K562 (cell line): Measurements from ENCODE around the gene ELK4. TPM values are rescaled to one million over a fixed set of nuclear protein-coding genes. Genes with fewer than 3 reads are reported as not detected.
A peak's percentile ranks its signal among the peaks of the same experiment; 100 is the strongest.

Experiments
- BRD4 ChIP-seq: fragments of 200-600 bp; sonication (generic); IDR thresholded peaks from 2 replicates; pipeline ENCODE4 v1.6.1; 2017; ENCODE audit warnings: inconsistent platforms
- CBX8 ChIP-seq: fragments of 200-600 bp; sonication (generic); IDR thresholded peaks from 2 replicates; pipeline ENCODE4 v1.6.1; 2012; ENCODE audit warnings: borderline replicate concordance, mixed run types, low read depth, mild to moderate bottlenecking, moderate library complexity, mixed read lengths, low read length, control low read depth, inconsistent platforms; ENCODE audit not compliant: poor library complexity, severe bottlenecking; ENCODE audit errors: extremely low read depth
- FOXK2 ChIP-seq, 2 experiments: fragments of 450-650 bp; IDR thresholded peaks in 1 of 2; conservative IDR thresholded peaks in 1 of 2; 2 replicates each; pipeline ENCODE4 v1.6.1; 2016; ENCODE audit warnings: low read depth in 2 of 2, mild to moderate bottlenecking in 1 of 2
- HDAC8 ChIP-seq: fragments of 450-650 bp; IDR thresholded peaks from 2 replicates; pipeline ENCODE4 v1.6.1; 2016; ENCODE audit warnings: mild to moderate bottlenecking, missing genetic modification characterization, moderate library complexity, missing compliant biosample characterization
- MXI1 ChIP-seq: IDR thresholded peaks from 2 replicates; pipeline ENCODE4 v1.6.1; 2011; ENCODE audit warnings: low read depth, mild to moderate bottlenecking, improper control_type of control experiment, low read length
- NEUROD1 ChIP-seq: fragments of 150-350 bp; IDR thresholded peaks from 2 replicates; pipeline ENCODE4 v1.6.1; 2014; ENCODE audit warnings: borderline replicate concordance, low read length, low read depth; ENCODE audit not compliant: partially characterized antibody
- SP1 ChIP-seq: sonication (generic); formaldehyde crosslinking; IDR thresholded peaks from 2 replicates; pipeline ENCODE4 v1.8.1; 2022; ENCODE audit warnings: mild to moderate bottlenecking, missing genetic modification reagents
- TCF7L2 ChIP-seq: fragments of 150-350 bp; IDR thresholded peaks from 2 replicates; pipeline ENCODE4 v1.6.1; 2016; ENCODE audit warnings: low read depth, mild to moderate bottlenecking, low read length, moderate library complexity
- ZFX ChIP-seq: sonication (generic); formaldehyde crosslinking; IDR thresholded peaks from 2 replicates; pipeline ENCODE4 v1.8.0; 2022; ENCODE audit warnings: mild to moderate bottlenecking, missing genetic modification reagents, moderate library complexity
- ZNF212 ChIP-seq: fragments of 450-650 bp; formaldehyde crosslinking; IDR thresholded peaks from 2 replicates; pipeline ENCODE4 v1.4.0; 2020; ENCODE audit warnings: mild to moderate bottlenecking
- ZNF41 ChIP-seq: fragments of 250-450 bp; sonication (Bioruptor Pico); conservative IDR thresholded peaks from 2 replicates; pipeline ENCODE4 v1.4.0; 2020; ENCODE audit warnings: mild to moderate bottlenecking
- polyA plus RNA-seq, 8 experiments: library from polyadenylated mRNA; depleted of rRNA in 4 of 8; stranded (reverse) in 5 of 8; unstranded in 3 of 8; fragments of >200 nt; fragmentation: Nextera tagmentation in 2 of 8; fragmentation: Illumina TruSeq in 1 of 8; extraction: Ambion mirVana in 2 of 8; extraction: Trizol in 1 of 8; gene quantifications; 2 replicates each; pipeline versions ENCODE4 v1.2.1 to v1.2.3, GENCODE V29; 2011 to 2014; ENCODE audit warnings: inconsistent platforms in 1 of 8, missing spikeins in 1 of 8
- total RNA-seq, 7 experiments: library from RNA; depleted of rRNA in 6 of 7; stranded (reverse); fragments of >200 nt in 6 of 7; fragmentation: Illumina TruSeq in 2 of 7; extraction: Trizol in 2 of 7; gene quantifications; 2 replicates each; pipeline versions ENCODE4 v1.2.1 to v1.2.3, GENCODE V29; 2011 to 2021; ENCODE audit warnings: low replicate concordance in 1 of 7
- TF ChIP-seq, protein P1 (sequence below), 2 experiments: fragments of 450-650 bp; IDR thresholded peaks; 2 replicates each; pipeline ENCODE4 v1.6.1; 2018; ENCODE audit warnings: mild to moderate bottlenecking in 2 of 2, low read depth in 1 of 2; ENCODE audit not compliant: partially characterized antibody in 2 of 2
- TF ChIP-seq, protein P2 (sequence below): sonication (generic); formaldehyde crosslinking; IDR thresholded peaks from 2 replicates; pipeline ENCODE4 v1.8.0; 2022; ENCODE audit warnings: missing genetic modification reagents, mild to moderate bottlenecking, moderate library complexity, borderline replicate concordance
- TF ChIP-seq, protein P3 (sequence below), 3 experiments: fragments of 200-800 bp in 1 of 3; sonication (Bioruptor generic) in 1 of 3; sonication (generic) in 1 of 3; formaldehyde crosslinking in 1 of 3; IDR thresholded peaks; 2 replicates each; pipeline versions ENCODE4 v1.6.1 to v1.8.0; 2016 to 2022; ENCODE audit warnings: mild to moderate bottlenecking in 2 of 3, missing compliant biosample characterization in 2 of 3, missing genetic modification characterization in 2 of 3, missing genetic modification reagents in 1 of 3
- TF ChIP-seq, protein P4 (sequence below): fragments of 450-650 bp; IDR thresholded peaks from 2 replicates; pipeline ENCODE4 v1.6.1; 2018; ENCODE audit not compliant: partially characterized antibody

Gene ELK4
- total and polyA plus RNA-seq, 9 of the 15 experiments (the other 6 are each of a cell fraction or from before 2014, with no cell fraction given): 2.0 to 21.7 (median 9.2) TPM

DNA sequence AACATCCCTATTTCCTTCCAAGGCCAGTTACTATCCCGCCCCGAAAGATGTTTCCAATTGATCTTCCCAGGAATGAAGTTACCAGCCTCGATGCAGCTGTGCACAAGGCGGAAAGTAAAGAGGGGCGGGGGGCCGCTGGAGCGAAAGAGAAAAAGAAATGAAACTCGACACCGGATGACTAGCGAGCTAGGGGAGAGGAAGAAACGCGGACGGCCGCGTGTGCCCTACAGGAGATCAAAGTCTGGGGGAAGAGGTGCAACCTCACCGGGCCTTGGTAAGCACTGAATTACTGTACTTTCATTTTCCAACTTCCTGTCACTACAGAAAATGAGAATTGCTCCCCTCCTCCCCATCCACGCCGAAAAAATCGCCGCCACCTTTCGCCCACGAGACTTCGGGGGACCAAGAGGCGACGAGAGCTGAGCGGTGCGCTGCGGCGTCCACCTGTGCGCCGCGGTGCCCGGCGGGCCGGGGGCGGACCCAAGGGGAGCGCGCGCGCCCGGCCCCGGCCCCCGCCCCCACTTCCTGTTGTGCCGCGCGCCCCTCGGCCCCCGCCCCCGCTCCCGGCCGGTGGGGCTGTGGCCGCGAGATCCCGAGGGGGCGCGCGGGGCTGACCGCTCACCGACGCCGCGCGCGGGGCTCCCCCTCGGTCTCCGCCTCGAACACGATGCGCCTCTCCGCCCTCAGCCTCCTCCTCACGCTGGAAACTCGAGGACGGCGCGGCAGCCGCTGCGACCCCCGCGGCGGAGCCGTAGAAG lies 622 bp downstream of the ELK4 start (continued):
- TF ChIP-seq MXI1: no peak
- TF ChIP-seq HDAC8 (tag): 0 out of 2 replicates have a peak, but pooled peaks have one; percentile 33
- TF ChIP-seq ZNF212 (CRISPR knock-in tag): no peak
- no peak for TF ChIP-seq BRD4
- TF ChIP-seq, protein P1, sequence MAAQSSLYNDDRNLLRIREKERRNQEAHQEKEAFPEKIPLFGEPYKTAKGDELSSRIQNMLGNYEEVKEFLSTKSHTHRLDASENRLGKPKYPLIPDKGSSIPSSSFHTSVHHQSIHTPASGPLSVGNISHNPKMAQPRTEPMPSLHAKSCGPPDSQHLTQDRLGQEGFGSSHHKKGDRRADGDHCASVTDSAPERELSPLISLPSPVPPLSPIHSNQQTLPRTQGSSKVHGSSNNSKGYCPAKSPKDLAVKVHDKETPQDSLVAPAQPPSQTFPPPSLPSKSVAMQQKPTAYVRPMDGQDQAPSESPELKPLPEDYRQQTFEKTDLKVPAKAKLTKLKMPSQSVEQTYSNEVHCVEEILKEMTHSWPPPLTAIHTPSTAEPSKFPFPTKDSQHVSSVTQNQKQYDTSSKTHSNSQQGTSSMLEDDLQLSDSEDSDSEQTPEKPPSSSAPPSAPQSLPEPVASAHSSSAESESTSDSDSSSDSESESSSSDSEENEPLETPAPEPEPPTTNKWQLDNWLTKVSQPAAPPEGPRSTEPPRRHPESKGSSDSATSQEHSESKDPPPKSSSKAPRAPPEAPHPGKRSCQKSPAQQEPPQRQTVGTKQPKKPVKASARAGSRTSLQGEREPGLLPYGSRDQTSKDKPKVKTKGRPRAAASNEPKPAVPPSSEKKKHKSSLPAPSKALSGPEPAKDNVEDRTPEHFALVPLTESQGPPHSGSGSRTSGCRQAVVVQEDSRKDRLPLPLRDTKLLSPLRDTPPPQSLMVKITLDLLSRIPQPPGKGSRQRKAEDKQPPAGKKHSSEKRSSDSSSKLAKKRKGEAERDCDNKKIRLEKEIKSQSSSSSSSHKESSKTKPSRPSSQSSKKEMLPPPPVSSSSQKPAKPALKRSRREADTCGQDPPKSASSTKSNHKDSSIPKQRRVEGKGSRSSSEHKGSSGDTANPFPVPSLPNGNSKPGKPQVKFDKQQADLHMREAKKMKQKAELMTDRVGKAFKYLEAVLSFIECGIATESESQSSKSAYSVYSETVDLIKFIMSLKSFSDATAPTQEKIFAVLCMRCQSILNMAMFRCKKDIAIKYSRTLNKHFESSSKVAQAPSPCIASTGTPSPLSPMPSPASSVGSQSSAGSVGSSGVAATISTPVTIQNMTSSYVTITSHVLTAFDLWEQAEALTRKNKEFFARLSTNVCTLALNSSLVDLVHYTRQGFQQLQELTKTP (IDR thresholded peaks at IDR 0.05; ENCODE audit: low read depth in 1 of 2, partially characterized antibody in 2 of 2): peak in 1 of 2 experiments; percentile 61
- peak; percentile 67 for TF ChIP-seq SP1 (CRISPR knock-in tag)
- TF ChIP-seq ZNF41: peak; percentile 68; the same call in 1 of the 2 replicates
- TF ChIP-seq FOXK2 (conservative IDR thresholded peaks at IDR 0.05 in 1 of 2, IDR thresholded peaks at IDR 0.05 in 1 of 2; ENCODE audit: low read depth in 2 of 2): peak; percentile 24 to 50; a peak in 2 of 4 replicates
- no peak for TF ChIP-seq NEUROD1
- TF ChIP-seq CBX8: no peak
- TF ChIP-seq, protein P2, sequence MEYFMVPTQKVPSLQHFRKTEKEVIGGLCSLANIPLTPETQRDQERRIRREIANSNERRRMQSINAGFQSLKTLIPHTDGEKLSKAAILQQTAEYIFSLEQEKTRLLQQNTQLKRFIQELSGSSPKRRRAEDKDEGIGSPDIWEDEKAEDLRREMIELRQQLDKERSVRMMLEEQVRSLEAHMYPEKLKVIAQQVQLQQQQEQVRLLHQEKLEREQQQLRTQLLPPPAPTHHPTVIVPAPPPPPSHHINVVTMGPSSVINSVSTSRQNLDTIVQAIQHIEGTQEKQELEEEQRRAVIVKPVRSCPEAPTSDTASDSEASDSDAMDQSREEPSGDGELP (CRISPR knock-in tag): peak; percentile 80
- peak; percentile 76 for TF ChIP-seq ZFX
- TF ChIP-seq, protein P3, sequence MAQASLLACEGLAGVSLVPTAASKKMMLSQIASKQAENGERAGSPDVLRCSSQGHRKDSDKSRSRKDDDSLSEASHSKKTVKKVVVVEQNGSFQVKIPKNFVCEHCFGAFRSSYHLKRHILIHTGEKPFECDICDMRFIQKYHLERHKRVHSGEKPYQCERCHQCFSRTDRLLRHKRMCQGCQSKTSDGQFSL (CRISPR knock-in tag; IDR thresholded peaks at IDR 0.05): no peak
- TF ChIP-seq, protein P3 (tag; IDR thresholded peaks at IDR 0.05): 0 out of 4 replicates have a peak, but pooled peaks of 1 of the 2 experiments have one; percentile 20
- TF ChIP-seq TCF7L2: no peak; the same call in 1 of the 2 replicates
- TF ChIP-seq, protein P4, sequence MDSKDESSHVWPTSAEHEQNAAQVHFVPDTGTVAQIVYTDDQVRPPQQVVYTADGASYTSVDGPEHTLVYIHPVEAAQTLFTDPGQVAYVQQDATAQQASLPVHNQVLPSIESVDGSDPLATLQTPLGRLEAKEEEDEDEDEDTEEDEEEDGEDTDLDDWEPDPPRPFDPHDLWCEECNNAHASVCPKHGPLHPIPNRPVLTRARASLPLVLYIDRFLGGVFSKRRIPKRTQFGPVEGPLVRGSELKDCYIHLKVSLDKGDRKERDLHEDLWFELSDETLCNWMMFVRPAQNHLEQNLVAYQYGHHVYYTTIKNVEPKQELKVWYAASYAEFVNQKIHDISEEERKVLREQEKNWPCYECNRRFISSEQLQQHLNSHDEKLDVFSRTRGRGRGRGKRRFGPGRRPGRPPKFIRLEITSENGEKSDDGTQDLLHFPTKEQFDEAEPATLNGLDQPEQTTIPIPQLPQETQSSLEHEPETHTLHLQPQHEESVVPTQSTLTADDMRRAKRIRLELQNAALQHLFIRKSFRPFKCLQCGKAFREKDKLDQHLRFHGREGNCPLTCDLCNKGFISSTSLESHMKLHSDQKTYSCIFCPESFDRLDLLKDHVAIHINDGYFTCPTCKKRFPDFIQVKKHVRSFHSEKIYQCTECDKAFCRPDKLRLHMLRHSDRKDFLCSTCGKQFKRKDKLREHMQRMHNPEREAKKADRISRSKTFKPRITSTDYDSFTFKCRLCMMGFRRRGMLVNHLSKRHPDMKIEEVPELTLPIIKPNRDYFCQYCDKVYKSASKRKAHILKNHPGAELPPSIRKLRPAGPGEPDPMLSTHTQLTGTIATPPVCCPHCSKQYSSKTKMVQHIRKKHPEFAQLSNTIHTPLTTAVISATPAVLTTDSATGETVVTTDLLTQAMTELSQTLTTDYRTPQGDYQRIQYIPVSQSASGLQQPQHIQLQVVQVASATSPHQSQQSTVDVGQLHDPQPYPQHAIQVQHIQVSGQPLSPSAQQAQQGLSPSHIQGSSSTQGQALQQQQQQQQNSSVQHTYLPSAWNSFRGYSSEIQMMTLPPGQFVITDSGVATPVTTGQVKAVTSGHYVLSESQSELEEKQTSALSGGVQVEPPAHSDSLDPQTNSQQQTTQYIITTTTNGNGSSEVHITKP: no peak
